GM21737 (cell line): ENCODE results near the gene PRPF31.
A peak's percentile ranks its signal among the peaks of the same experiment; 100 is the strongest.
"Not testable (repeated sequence)": the region's sequence is repeated elsewhere in the genome, so short reads cannot be mapped to it uniquely, and the experiment has no call there.

Experiments used
- ATAC-seq: cut with Tn5 transposase; IDR thresholded peaks from one replicate; pipeline ENCODE4 v1.9.1; 2021; ENCODE audit warnings: mild to moderate bottlenecking, moderate library complexity; ENCODE audit not compliant: unreplicated experiment

Gene PRPF31, protein sequence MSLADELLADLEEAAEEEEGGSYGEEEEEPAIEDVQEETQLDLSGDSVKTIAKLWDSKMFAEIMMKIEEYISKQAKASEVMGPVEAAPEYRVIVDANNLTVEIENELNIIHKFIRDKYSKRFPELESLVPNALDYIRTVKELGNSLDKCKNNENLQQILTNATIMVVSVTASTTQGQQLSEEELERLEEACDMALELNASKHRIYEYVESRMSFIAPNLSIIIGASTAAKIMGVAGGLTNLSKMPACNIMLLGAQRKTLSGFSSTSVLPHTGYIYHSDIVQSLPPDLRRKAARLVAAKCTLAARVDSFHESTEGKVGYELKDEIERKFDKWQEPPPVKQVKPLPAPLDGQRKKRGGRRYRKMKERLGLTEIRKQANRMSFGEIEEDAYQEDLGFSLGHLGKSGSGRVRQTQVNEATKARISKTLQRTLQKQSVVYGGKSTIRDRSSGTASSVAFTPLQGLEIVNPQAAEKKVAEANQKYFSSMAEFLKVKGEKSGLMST

DNA sequence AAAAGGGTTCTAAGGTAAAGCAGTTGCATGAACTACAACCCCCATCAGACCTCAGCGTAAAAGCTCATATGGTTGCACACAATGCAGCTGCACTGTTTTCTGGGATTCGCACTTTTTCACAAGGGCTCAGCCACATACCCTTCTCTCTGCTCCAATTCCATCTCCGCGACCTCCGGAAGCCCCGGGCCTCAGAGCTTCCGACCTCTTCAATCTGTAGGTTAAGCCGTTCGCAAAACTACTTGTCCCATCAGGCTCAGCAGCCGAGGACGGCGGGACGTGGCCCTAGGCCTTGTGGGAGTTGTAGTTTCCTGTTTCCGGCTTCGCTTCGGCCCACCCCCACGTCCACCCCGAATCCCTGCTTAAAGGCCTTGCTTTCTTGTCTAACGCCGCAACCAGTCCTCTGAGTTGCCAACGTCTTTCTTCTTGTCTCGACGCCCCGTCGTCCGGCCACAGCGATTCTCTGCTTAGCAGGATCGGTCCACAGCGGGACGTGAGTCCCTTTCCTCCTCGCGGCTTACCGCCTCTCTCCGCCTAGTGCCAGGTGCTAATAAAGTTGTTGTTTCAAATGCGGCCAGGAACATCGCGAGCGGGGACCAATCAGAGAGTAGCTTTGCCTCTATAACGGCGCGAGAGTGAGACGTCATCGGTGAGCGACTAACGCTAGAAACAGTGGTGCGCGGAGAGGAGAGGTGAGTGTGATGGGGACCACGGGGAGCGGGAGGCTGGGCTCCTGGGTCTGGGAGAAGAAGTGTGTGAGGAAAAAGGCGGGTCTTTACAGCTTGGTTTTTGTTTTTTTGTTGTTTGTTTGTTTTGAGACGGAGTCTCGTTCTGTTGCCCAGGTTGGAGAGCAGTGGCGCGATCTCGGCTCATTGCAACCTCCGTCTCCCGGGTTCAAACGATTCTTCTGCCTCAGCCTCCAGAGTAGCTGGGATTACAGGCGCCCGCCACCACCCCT, at the start of gene PRPF31, which contains the start of gene TFPT:
PRPF31 (plus strand) TSS at position 646 of the 955 bp plus-strand sequence. CDS start 2,525 bp downstream, outside the sequence.
TFPT (minus strand) TSS at position 549 of the 955 bp plus-strand sequence; CDS start at position 161, 388 bp downstream.
- ATAC-seq: peak; percentile 75

- ATAC-seq: no peak
These were observed 46.1 kb upstream of the PRPF31 start for GRCh38 chr19:54069470-54069869.

DNA sequence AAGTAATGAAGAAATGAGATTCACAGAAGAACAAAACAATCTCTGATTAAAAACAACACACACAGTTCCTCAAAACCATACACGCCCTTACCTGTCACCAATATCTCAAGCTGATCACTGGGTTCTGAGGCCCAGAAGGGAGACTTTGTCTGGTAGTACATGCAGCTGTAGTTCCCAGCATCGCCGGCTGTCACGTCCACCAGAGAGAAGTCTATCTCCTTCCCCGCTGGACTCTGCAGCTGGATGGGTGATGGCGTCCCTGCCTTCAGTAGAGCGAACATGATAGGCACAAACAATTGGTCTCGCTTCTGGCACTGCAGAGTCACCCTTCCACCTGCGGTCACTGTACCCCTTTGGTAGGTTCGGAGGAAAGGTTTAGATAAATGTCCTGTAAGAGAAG, 41.7 kb upstream of the PRPF31 start:
- ATAC-seq: no peak

- no peak for ATAC-seq
These were observed 40.7 kb upstream of the PRPF31 start for GRCh38 chr19:54074851-54075250.

- no peak for ATAC-seq
These were observed 38.2 kb upstream of the PRPF31 start for GRCh38 chr19:54077334-54077733.

DNA sequence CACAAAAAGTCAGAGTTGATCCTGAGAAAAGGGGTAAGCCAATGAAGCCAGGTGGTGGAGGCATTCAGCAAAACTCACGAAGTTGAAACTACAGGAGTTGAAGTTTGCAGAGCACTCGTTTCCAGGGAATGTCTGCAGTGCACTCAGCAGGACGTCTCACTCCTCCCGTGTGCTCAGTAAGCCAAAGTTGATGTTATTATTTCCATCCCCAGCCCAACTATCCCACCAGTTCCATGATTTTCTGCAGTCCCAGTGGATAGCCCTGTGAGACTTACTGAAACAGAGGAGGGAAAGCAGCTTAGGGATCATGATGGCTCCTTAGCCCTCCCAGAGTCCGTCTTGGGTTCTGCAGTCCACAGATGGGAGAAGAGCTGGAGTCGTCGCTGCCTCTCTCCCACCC, 34.5 kb upstream of the PRPF31 start, which contains the start of gene TARM1:
TARM1 (minus strand) TSS at position 334 of the 400 bp plus-strand sequence; CDS start at position 309, 25 bp downstream.
- ATAC-seq: no peak

DNA sequence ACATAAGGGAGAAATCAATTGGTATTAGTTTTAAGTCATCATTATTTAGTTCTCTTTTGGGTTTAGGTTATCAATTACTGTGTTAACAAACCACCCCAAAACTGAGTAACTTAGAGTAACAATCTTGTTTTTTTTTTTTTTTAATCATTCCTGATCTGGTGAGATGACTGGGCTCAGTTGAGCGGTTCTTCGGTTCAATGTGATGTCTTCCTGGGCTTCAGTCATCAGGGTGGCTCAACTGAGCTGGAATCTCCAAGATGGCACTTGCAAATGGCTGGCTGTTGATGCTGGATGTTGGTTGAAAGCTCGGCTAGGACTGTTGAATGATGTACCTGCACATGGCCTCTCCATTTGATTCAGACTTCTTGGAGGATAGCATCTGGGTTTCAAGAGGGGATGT, 31.1 kb upstream of the PRPF31 start:
- no peak for ATAC-seq

GRCh38 chr19:54094426-54095000, 21.0 kb upstream of the PRPF31 start:
- no peak for ATAC-seq

- ATAC-seq: no peak
These were observed 20.3 kb upstream of the PRPF31 start for GRCh38 chr19:54095136-54095858.

- ATAC-seq: not testable (repeated sequence)
These were observed 19.5 kb upstream of the PRPF31 start for GRCh38 chr19:54095859-54096616.

DNA sequence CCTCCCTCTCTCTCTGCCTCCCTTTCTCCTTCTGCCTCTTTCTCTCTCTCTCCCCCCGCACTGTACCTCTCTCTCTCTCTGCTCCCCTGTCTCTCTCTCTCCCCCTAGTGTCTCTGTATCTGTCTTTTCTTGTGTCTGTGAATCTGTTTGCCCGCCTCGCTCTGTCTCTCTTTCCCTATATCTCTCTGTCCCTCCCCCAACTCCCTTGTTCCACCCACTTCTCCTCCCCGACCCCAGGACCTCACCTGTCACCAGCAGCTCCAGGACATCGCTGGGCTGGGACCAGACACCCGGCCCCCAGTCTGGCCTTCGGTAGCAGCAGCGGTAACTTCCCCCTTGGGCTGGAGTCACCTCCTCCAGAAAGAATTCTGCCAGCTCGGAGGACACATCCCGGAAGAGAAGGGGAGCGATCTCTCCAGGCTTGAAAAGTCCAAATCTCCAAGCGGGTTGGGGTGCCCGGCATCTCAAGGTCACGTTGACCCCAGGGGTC, 18.9 kb upstream of the PRPF31 start:
- no peak for ATAC-seq

GRCh38 chr19:54099190-54099902, 16.2 kb upstream of the PRPF31 start:
- no peak for ATAC-seq

DNA sequence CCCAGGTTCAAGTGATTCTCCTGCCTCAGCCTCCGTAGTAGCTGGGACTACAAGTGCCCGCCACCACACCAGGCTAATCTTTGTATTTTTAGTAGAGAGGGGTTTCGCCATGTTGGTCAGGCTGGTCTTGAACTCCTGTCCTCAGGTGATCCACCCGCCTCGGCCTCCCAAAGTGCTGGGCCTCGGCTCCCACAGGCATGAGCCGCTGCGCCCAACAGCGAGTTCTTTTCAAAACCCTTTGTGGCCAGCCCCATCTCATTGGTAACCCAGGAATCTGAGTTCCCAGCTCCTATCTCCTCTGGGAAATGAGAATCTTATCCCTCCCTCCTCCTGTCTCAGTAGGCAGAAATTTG, 15.7 kb upstream of the PRPF31 start:
- not testable (repeated sequence) for ATAC-seq

DNA sequence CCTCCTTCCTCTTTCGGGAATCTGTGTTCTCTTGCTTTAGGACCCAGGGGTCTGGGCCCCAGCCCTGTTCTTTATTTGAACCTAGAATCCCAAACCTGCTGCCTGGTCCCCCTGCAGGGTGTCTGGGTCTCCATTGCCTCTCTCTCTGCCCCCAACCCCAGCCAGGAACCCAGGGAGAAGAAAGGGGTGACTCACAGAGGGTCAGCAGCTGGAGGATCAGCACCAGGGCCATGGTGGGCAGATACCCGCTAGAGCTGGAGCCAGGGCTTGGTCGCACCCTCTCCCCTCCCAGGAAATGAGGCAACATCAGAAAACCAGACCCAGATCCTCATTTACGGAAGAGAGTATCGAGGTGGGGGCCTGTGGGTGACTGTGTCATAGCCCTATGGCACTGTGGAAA, 15.0 kb upstream of the PRPF31 start, which contains the start of gene OSCAR:
OSCAR (minus strand) TSS at position 243 of the 400 bp plus-strand sequence; CDS start at position 232, 11 bp downstream.
- ATAC-seq: no peak

DNA sequence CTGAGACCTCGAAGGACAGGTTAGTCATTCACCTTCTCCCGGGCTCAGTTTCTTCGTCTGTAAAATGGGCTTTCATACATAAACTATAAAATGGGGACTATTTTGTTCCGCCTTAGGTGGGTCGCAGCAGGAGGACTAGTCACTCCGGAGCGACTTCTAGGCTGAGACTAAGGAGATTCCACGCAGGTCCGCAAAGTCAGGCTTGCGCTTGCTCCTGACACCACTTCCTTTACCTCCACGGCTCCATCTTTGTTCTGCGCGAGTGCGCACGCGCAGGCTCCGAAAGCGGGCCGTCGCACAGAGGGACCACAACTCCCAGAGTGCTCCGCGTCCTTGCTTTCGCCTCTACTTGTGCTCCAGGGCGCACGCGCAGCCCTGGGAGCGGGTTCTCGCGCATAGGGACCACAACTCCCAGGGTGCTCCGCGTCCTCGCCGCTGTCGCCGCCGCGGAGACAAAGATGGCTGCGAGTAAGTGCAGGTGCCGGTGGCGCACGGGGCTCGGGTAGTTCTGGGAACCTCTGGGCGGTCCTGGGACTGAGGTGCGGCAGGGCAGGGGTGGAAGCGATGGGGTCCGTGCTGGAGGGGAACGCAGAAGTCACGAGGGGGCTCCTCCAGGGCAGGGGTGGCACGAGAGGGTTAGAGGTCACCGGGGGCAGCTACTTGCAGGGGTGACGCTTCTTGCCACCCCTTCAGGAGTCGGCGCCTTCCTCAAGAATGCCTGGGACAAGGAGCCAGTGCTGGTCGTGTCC, 13.0 kb upstream of the PRPF31 start, which contains the start of gene NDUFA3:
NDUFA3 (plus strand) TSS at position 435 of the 749 bp plus-strand sequence; CDS start at position 459, 24 bp downstream.
- peak; percentile 94 for ATAC-seq

- ATAC-seq: no peak
These were observed 10.4 kb upstream of the PRPF31 start for GRCh38 chr19:54104998-54105715.

GRCh38 chr19:54105796-54106195, 9.8 kb upstream of the PRPF31 start:
- no peak for ATAC-seq
